ENCODE measurements around the gene RBFOX2.

GRCh38 chr22:35914357-35914664, 114.3 kb downstream of the RBFOX2 start:
- TF ChIP-seq ETS1 (IDR thresholded peaks at IDR 0.05) = no peak
- TF ChIP-seq, protein P1, sequence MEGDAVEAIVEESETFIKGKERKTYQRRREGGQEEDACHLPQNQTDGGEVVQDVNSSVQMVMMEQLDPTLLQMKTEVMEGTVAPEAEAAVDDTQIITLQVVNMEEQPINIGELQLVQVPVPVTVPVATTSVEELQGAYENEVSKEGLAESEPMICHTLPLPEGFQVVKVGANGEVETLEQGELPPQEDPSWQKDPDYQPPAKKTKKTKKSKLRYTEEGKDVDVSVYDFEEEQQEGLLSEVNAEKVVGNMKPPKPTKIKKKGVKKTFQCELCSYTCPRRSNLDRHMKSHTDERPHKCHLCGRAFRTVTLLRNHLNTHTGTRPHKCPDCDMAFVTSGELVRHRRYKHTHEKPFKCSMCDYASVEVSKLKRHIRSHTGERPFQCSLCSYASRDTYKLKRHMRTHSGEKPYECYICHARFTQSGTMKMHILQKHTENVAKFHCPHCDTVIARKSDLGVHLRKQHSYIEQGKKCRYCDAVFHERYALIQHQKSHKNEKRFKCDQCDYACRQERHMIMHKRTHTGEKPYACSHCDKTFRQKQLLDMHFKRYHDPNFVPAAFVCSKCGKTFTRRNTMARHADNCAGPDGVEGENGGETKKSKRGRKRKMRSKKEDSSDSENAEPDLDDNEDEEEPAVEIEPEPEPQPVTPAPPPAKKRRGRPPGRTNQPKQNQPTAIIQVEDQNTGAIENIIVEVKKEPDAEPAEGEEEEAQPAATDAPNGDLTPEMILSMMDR (conservative IDR thresholded peaks at IDR 0.05; ENCODE audit: low read depth in 2 of 2) = no peak
- no peak for TF ChIP-seq EZH2phosphoT487 (IDR thresholded peaks at IDR 0.05; ENCODE audit: unreplicated experiment)
- TF ChIP-seq REST (IDR thresholded peaks at IDR 0.05; ENCODE audit: unreplicated experiment) = no peak
- TF ChIP-seq POLR2AphosphoS5 (IDR thresholded peaks at IDR 0.05; ENCODE audit: low read depth) = no peak
- TF ChIP-seq EZH2 (IDR thresholded peaks at IDR 0.05; ENCODE audit: low read depth, unreplicated experiment) = no peak
- TF ChIP-seq CREB1 (CRISPR knock-in tag; IDR thresholded peaks at IDR 0.05; ENCODE audit: low read depth) = no peak
- TF ChIP-seq ZNF331 (CRISPR knock-in tag; IDR thresholded peaks at IDR 0.05; ENCODE audit: low read depth) = no peak
- TF ChIP-seq ZNF114 (CRISPR knock-in tag; IDR thresholded peaks at IDR 0.05) = no peak
- TF ChIP-seq JUNB (IDR thresholded peaks at IDR 0.05; ENCODE audit: unreplicated experiment) = no peak

All from GM23338 (cell line).